GM12878 (cell line): ENCODE results near the gene ZNF618. TPM values are rescaled to one million over a fixed set of nuclear protein-coding genes. Genes with fewer than 3 reads are reported as not detected.

Experiments
- ATAC-seq: fragments of 200-7000 bp; cut with Tn5 transposase; 3 replicates; pipeline ENCODE4 v1.9.1; 2020; ENCODE audit warnings: mild to moderate bottlenecking, moderate library complexity
- BruUV-seq: library from RNA; stranded (reverse); fragments of 400-500 nt; replicated peaks from 2 replicates; lab custom pipeline; 2021; lab: Mats Ljungman, UMichigan
- CTCF ChIA-PET: fragments of 300-600 bp; sonication (Branson Sonifier 250); formaldehyde crosslinking; extraction: SDS; loops from one replicate; lab custom pipeline; 2021; ENCODE audit warnings: inconsistent platforms; lab: Yijun Ruan, JAX
- POLR2A ChIA-PET: fragments of 350-600 bp; formaldehyde crosslinking; extraction: SDS; loops from one replicate; lab custom pipeline; 2021; ENCODE audit warnings: inconsistent platforms; lab: Charles Lee
- RAD21 ChIA-PET: fragments of 300-600 bp; sonication (Branson Sonifier 250); formaldehyde crosslinking; loops from one replicate; lab custom pipeline; 2023; ENCODE audit warnings: antibody characterized with exemption; ENCODE audit not compliant: unreplicated experiment; lab: Charles Lee
- SMC1A ChIA-PET: fragments of 300-600 bp; sonication (Branson Sonifier 250); formaldehyde crosslinking; loops from one replicate; lab custom pipeline; 2023; ENCODE audit not compliant: unreplicated experiment, uncharacterized antibody; lab: Charles Lee
- DNase-seq: peaks from one replicate; pipeline ENCODE4 v3.0.0-alpha.2; 2011; ENCODE audit warnings: low read depth, low spot score
- FAIRE-seq: peaks from 3 replicates; lab custom pipeline; 2011; peaks lifted over from hg19 to GRCh38; lab: Jason Lieb, UNC
- H2AFZ ChIP-seq: 2 replicates; pipeline ENCODE4 v1.6.0; 2011; ENCODE audit warnings: low read depth, low read length, control low read depth; ENCODE audit not compliant: control insufficient read depth
- H3K27ac ChIP-seq: 2 replicates; pipeline ENCODE4 v1.5.1; 2011; ENCODE audit warnings: control low read depth; ENCODE audit not compliant: control insufficient read depth, insufficient read depth
- H3K27me3 ChIP-seq, 2 experiments: replicated peaks in 1 of 2; 2 replicates each; pipeline versions ENCODE4 v1.6.0 to v1.6.1; 2011; ENCODE audit warnings: low read length in 1 of 2; ENCODE audit not compliant: control insufficient read depth in 2 of 2, insufficient read depth in 2 of 2
- H3K36me3 ChIP-seq, 2 experiments: 2 replicates each; pipeline ENCODE4 v1.5.1; 2011; ENCODE audit warnings: low read length in 1 of 2; ENCODE audit not compliant: control insufficient read depth in 2 of 2, insufficient read depth in 2 of 2
- H3K4me1 ChIP-seq: 2 replicates; pipeline ENCODE4 v1.6.1; 2011; ENCODE audit warnings: mild to moderate bottlenecking, low read length, moderate library complexity, mixed read lengths; ENCODE audit not compliant: control insufficient read depth, insufficient read depth
- H3K4me2 ChIP-seq: 2 replicates; pipeline ENCODE4 v1.6.0; 2011; ENCODE audit warnings: control low read depth; ENCODE audit not compliant: control insufficient read depth, insufficient read depth
- H3K4me3 ChIP-seq: fragments of 200-600 bp; sonication (generic); 2 replicates; pipeline ENCODE4 v1.5.1; 2016
- H3K79me2 ChIP-seq: 2 replicates; pipeline ENCODE4 v1.6.0; 2011; ENCODE audit warnings: low read length; ENCODE audit not compliant: control insufficient read depth, insufficient read depth
- H3K9ac ChIP-seq: 2 replicates; pipeline ENCODE4 v1.8.0; 2011; ENCODE audit warnings: low read length, control low read depth, mixed read lengths; ENCODE audit not compliant: control insufficient read depth, insufficient read depth
- H3K9me3 ChIP-seq: replicated peaks from 3 replicates; pipeline ENCODE4 v1.5.1; 2011; ENCODE audit warnings: mild to moderate bottlenecking, low read length; ENCODE audit not compliant: control insufficient read depth, insufficient read depth
- H4K20me1 ChIP-seq: 2 replicates; pipeline ENCODE4 v1.6.0; 2011; ENCODE audit not compliant: control insufficient read depth, insufficient read depth
- BCLAF1 ChIP-seq: fragments of 450-650 bp; IDR thresholded peaks from 2 replicates; pipeline ENCODE4 v1.6.1; 2017; ENCODE audit warnings: antibody characterized with exemption, mild to moderate bottlenecking, moderate library complexity
- EP300 ChIP-seq, 2 experiments: fragments of 150-350 bp in 1 of 2; IDR thresholded peaks; 2 replicates each; pipeline ENCODE4 v1.6.1; 2011 to 2012; ENCODE audit warnings: low read depth in 2 of 2, low read length in 2 of 2, borderline replicate concordance in 1 of 2, improper control_type of control experiment in 1 of 2, inconsistent platforms in 1 of 2; ENCODE audit not compliant: control insufficient read depth in 1 of 2
- EZH2 ChIP-seq: IDR thresholded peaks from 2 replicates; pipeline ENCODE4 v1.6.1; 2012; ENCODE audit warnings: low read depth, mild to moderate bottlenecking, control low read depth, inconsistent platforms, low read length, borderline replicate concordance; ENCODE audit not compliant: control insufficient read depth
- HCFC1 ChIP-seq: fragments of 150-350 bp; IDR thresholded peaks from 2 replicates; pipeline ENCODE4 v1.6.1; 2014; ENCODE audit warnings: low read length
- IRF3 ChIP-seq: fragments of 450-650 bp; IDR thresholded peaks from 2 replicates; pipeline ENCODE4 v1.6.1; 2014; ENCODE audit warnings: mild to moderate bottlenecking
- MXI1 ChIP-seq: fragments of 150-350 bp; IDR thresholded peaks from 2 replicates; pipeline ENCODE4 v1.6.1; 2011; ENCODE audit warnings: low read depth, mild to moderate bottlenecking, inconsistent platforms, low read length, improper control_type of control experiment
- NFIC ChIP-seq: IDR thresholded peaks from 2 replicates; pipeline ENCODE4 v1.6.1; 2012; ENCODE audit warnings: low read depth, mild to moderate bottlenecking, inconsistent platforms, low read length, moderate library complexity
- PRDM15 ChIP-seq: fragments of 450-650 bp; formaldehyde crosslinking; IDR thresholded peaks from 2 replicates; pipeline ENCODE4 v1.4.0; 2020; ENCODE audit warnings: mild to moderate bottlenecking, moderate library complexity
- RB1 ChIP-seq: fragments of 450-650 bp; formaldehyde crosslinking; IDR thresholded peaks from 2 replicates; pipeline ENCODE4 v1.6.1; 2017; ENCODE audit warnings: mild to moderate bottlenecking, borderline replicate concordance
- RUNX3 ChIP-seq: IDR thresholded peaks from 2 replicates; pipeline ENCODE4 v1.6.1; 2012; ENCODE audit warnings: low read length, inconsistent platforms
- SMC3 ChIP-seq: IDR thresholded peaks from 2 replicates; pipeline ENCODE4 v1.6.1; 2011; ENCODE audit warnings: low read length, improper control_type of control experiment, borderline replicate concordance
- TCF3 ChIP-seq: IDR thresholded peaks from 2 replicates; pipeline ENCODE4 v1.6.1; 2012; ENCODE audit warnings: low read depth, mild to moderate bottlenecking, low read length, borderline replicate concordance; ENCODE audit not compliant: insufficient read depth
- USF2 ChIP-seq: IDR thresholded peaks from 2 replicates; pipeline ENCODE4 v1.6.1; 2011; ENCODE audit warnings: low read depth, low read length, improper control_type of control experiment, borderline replicate concordance
- ZNF384 ChIP-seq: IDR thresholded peaks from 2 replicates; pipeline ENCODE4 v1.6.1; 2012; ENCODE audit warnings: low read depth, mild to moderate bottlenecking, low read length, improper control_type of control experiment, borderline replicate concordance
- in situ Hi-C: fragments of 300-500 bp; cut with MboI; formaldehyde crosslinking; loops from 9 replicates; pipeline ENCODE4 v1.14.3; 2018; ENCODE audit warnings: mixed read lengths
- intact Hi-C: fragments of 100-400 bp; cut with micrococcal nuclease; formaldehyde crosslinking; loops from one replicate; pipeline ENCODE4 v1.14.2; 2022; ENCODE audit not compliant: unreplicated experiment
- polyA plus RNA-seq, 11 experiments: library from polyadenylated mRNA; depleted of rRNA in 4 of 11; unstranded in 6 of 11; stranded (reverse) in 5 of 11; fragments of >200 nt; fragmentation: Nextera tagmentation in 4 of 11; fragmentation: Illumina TruSeq in 1 of 11; extraction: Ambion mirVana in 4 of 11; extraction: Trizol in 1 of 11; gene quantifications; 1 replicate in 1 of 11; 2 replicates in 10 of 11; pipeline versions ENCODE4 v1.2.1 to v1.2.3, GENCODE V29; 2011 to 2016; ENCODE audit warnings: inconsistent platforms in 2 of 11, missing spikeins in 2 of 11, low read depth in 1 of 11
- total RNA-seq, 4 experiments: library from RNA; depleted of rRNA in 3 of 4; stranded (reverse); fragments of >200 nt in 3 of 4; fragmentation: Illumina TruSeq in 1 of 4; extraction: Trizol in 1 of 4; gene quantifications; 2 replicates each; pipeline versions ENCODE4 v1.2.1 to v1.2.3, GENCODE V29; 2013 to 2021

ZNF618 gene
- total and polyA plus RNA-seq, 10 of the 15 experiments (the other 5 are each of a cell fraction or from before 2014, with no cell fraction given), result 0.01 to 0.24 (median 0.06) TPM; not detected in 2

GRCh38 chr9:113954591-113954990 lies 78.5 kb downstream of the ZNF618 start:
- no peak overlapping the region for H3K4me2 ChIP-seq
- TF ChIP-seq ZNF384 (no peak), USF2 (no peak), IRF3 (no peak), NFIC (no peak), RB1 (no peak), BCLAF1 (no peak), EP300 (IDR thresholded peaks at IDR 0.05; ENCODE audit: borderline replicate concordance in 1 of 2, control insufficient read depth in 1 of 2, low read depth in 2 of 2, low read length in 2 of 2) (no peak), TCF3 (no peak), RUNX3 (no peak), SMC3 (no peak), EZH2 (no peak), HCFC1 (no peak), MXI1 (no peak), PRDM15 (CRISPR knock-in tag) (no peak)
- H2AFZ ChIP-seq, result no peak overlapping the region
- intact Hi-C loops (no loop called here), in situ Hi-C loops (no loop called here)
- H3K4me3 ChIP-seq, result no peak overlapping the region
- no peaks in the 10 kb centered on the region for H3K79me2 ChIP-seq
- RAD21 ChIA-PET, result no interaction called here
- SMC1A ChIA-PET, result no interaction called here
- no peak overlapping the region for H3K27ac ChIP-seq
- POLR2A ChIA-PET, result no interaction called here
- H3K9me3 ChIP-seq, result no peaks in the 10 kb centered on the region
- no peaks in the 10 kb centered on the region; a peak in 1 of 4 replicates for H3K27me3 ChIP-seq
- H3K36me3 ChIP-seq, result no peaks in the 10 kb centered on the region
- CTCF ChIA-PET, result no interaction called here
- FAIRE-seq, result no peak
- no peaks in the 10 kb centered on the region for H3K4me1 ChIP-seq
- no TSS peak for BruUV-seq
- no peaks in the 10 kb centered on the region for H4K20me1 ChIP-seq
- no peak overlapping the region for H3K9ac ChIP-seq
- no peak for ATAC-seq
- DNase-seq, result no peak
